ENCODE data around the gene BBOF1. TPM values are rescaled to one million over a fixed set of nuclear protein-coding genes. Genes with fewer than 3 reads are reported as not detected.

Gene BBOF1
- total RNA-seq = 0.98 and 1.3 TPM in 2 replicates

GRCh38 chr14:74018586-74019407, at the start of gene BBOF1, which contains the start of gene ENTPD5:
Gene BBOF1 (plus strand): TSS chr14:74019349. CDS start chr14:74019479, 130 bp downstream.
Gene ENTPD5 (minus strand): TSS chr14:74019288. CDS start chr14:73988102, 31,186 bp downstream.

GRCh38 chr14:74084277-74085046, 65.3 kb downstream of the BBOF1 start, which contains the start of the genes ALDH6A1 and LIN52:
Gene ALDH6A1 (minus strand): TSS chr14:74084453. CDS start chr14:74084394, 59 bp downstream.
Gene LIN52 (plus strand): TSS chr14:74084956. CDS start chr14:74084975, 19 bp downstream.

Other genes starting within 250 kb of the BBOF1 start
- gene PTGR2, start 167.5 kb upstream of the BBOF1 start, total RNA-seq = 1.6 and 2.0 TPM in 2 replicates
- gene ZNF410, start 132.5 kb upstream of the BBOF1 start, total RNA-seq = 50.7 and 55.6 TPM in 2 replicates
- gene FAM161B, start 69.3 kb upstream of the BBOF1 start, total RNA-seq = 2.3 and 2.7 TPM in 2 replicates
- 16.4 and 16.5 TPM in 2 replicates for gene COQ6, start 69.0 kb upstream of the BBOF1 start, total RNA-seq
- gene ENTPD5, start 61 bp upstream of the BBOF1 start, total RNA-seq = 8.0 and 8.8 TPM in 2 replicates
- 25.8 and 28.8 TPM in 2 replicates for gene ALDH6A1, start 65.1 kb downstream of the BBOF1 start, total RNA-seq
- 7.8 and 8.3 TPM in 2 replicates for gene LIN52, start 65.6 kb downstream of the BBOF1 start, total RNA-seq
- gene VSX2, start 220.1 kb downstream of the BBOF1 start, total RNA-seq = not detected in 2 replicates

All from dermis lymphatic vessel endothelial cell (primary cell).